ENCODE measurements around the gene OPN3.

Gene OPN3

GRCh38 chr1:241600496-241600901 is 39.7 kb downstream of the OPN3 start:
- no peak overlapping the region for H3K4me3 ChIP-seq (ENCODE audit: low read depth, low read length)
- DNase-seq (ENCODE audit: low read depth): peak; percentile 7
- TF ChIP-seq MYC (IDR thresholded peaks at IDR 0.05; ENCODE audit: low read depth, low read length) (no peak), POLR2A (IDR thresholded peaks at IDR 0.05; ENCODE audit: extremely low read depth, insufficient read length) (no peak)
- TF ChIP-seq, protein P1, sequence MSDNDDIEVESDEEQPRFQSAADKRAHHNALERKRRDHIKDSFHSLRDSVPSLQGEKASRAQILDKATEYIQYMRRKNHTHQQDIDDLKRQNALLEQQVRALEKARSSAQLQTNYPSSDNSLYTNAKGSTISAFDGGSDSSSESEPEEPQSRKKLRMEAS (IDR thresholded peaks at IDR 0.05; ENCODE audit: low read depth, low read length): no peak
- TF ChIP-seq, protein P2, sequence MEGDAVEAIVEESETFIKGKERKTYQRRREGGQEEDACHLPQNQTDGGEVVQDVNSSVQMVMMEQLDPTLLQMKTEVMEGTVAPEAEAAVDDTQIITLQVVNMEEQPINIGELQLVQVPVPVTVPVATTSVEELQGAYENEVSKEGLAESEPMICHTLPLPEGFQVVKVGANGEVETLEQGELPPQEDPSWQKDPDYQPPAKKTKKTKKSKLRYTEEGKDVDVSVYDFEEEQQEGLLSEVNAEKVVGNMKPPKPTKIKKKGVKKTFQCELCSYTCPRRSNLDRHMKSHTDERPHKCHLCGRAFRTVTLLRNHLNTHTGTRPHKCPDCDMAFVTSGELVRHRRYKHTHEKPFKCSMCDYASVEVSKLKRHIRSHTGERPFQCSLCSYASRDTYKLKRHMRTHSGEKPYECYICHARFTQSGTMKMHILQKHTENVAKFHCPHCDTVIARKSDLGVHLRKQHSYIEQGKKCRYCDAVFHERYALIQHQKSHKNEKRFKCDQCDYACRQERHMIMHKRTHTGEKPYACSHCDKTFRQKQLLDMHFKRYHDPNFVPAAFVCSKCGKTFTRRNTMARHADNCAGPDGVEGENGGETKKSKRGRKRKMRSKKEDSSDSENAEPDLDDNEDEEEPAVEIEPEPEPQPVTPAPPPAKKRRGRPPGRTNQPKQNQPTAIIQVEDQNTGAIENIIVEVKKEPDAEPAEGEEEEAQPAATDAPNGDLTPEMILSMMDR (IDR thresholded peaks at IDR 0.05; ENCODE audit: low read depth, low read length): no peak

- H3K4me3 ChIP-seq (ENCODE audit: low read depth, low read length): no peak overlapping the region
- TF ChIP-seq, protein P2 (IDR thresholded peaks at IDR 0.05; ENCODE audit: low read depth, low read length): no peak
- TF ChIP-seq, protein P1 (IDR thresholded peaks at IDR 0.05; ENCODE audit: low read depth, low read length): no peak
- TF ChIP-seq MYC (IDR thresholded peaks at IDR 0.05; ENCODE audit: low read depth, low read length) (no peak), POLR2A (IDR thresholded peaks at IDR 0.05; ENCODE audit: extremely low read depth, insufficient read length) (no peak)
- no peak for DNase-seq (ENCODE audit: low read depth)
Observed at GRCh38 chr1:241598249-241598648, 41.9 kb downstream of the OPN3 start.

DNA sequence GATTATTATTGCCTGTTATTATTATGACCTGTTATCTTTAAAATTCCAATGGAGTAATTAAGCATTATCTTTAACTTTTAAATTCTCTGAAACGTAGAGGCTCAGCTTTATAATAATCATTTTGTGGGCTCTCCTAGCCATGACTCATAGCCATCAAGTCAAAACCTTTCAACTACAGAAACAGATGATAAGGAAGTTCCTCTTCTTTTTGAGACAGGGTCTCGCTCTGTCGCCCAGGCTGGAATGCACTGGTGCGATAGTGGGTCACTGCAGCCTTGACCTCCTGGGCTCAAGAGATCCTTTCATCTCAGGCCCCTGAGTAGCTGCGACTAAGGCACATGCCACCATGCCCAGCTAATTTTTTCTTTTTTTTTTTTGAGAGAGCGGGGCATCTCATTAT is 43.5 kb downstream of the OPN3 start:
- H3K4me3 ChIP-seq (ENCODE audit: low read depth, low read length): no peak overlapping the region
- TF ChIP-seq POLR2A (IDR thresholded peaks at IDR 0.05; ENCODE audit: extremely low read depth, insufficient read length): no peak
- no peak for TF ChIP-seq MYC (IDR thresholded peaks at IDR 0.05; ENCODE audit: low read depth, low read length)
- TF ChIP-seq, protein P2 (IDR thresholded peaks at IDR 0.05; ENCODE audit: low read depth, low read length): no peak
- TF ChIP-seq, protein P1 (IDR thresholded peaks at IDR 0.05; ENCODE audit: low read depth, low read length): no peak
- DNase-seq (ENCODE audit: low read depth): no peak

GRCh38 chr1:241593186-241593585 is 47.0 kb downstream of the OPN3 start:
- H3K4me3 ChIP-seq (ENCODE audit: low read depth, low read length): no peak overlapping the region
- DNase-seq (ENCODE audit: low read depth): no peak
- TF ChIP-seq, protein P1 (IDR thresholded peaks at IDR 0.05; ENCODE audit: low read depth, low read length): no peak
- TF ChIP-seq POLR2A (IDR thresholded peaks at IDR 0.05; ENCODE audit: extremely low read depth, insufficient read length) (no peak), MYC (IDR thresholded peaks at IDR 0.05; ENCODE audit: low read depth, low read length) (no peak)
- TF ChIP-seq, protein P2 (IDR thresholded peaks at IDR 0.05; ENCODE audit: low read depth, low read length): no peak

DNA sequence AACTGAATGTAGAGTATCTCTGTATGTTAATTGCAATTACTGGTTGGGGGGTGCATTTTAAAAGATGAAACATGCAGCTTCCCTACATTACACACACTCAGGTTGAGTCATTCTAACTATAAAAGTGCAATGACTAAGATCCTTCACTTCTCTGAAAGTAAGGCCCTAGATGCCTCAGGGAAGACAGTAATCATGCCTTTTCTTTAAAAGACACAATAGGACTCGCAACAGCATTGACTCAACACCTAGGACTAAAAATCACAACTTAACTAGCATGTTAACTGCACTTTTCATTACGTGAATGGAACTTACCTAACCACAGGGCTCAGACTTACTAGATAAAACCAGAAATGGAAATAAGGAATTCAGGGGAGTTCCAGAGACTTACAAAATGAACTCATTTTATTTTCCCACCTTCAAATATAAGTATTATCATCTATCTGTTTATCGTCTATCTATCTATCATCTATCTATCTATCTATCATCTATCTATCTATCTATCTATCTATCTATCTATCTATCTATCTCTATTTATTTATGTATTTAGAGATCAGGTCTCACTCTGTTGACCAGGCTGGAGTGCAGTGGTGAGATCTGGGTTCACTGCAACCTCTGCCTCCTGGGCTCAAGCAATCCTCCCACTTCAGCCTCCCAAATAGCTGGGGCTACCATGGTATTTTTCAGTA is 47.8 kb downstream of the OPN3 start:
- DNase-seq (ENCODE audit: low read depth): peak; percentile 40

More for the DNA sequence above, 47.8 kb downstream of the OPN3 start:
- TF ChIP-seq, protein P2 (IDR thresholded peaks at IDR 0.05; ENCODE audit: low read depth, low read length): no peak
- TF ChIP-seq MYC (IDR thresholded peaks at IDR 0.05; ENCODE audit: low read depth, low read length) (no peak), POLR2A (IDR thresholded peaks at IDR 0.05; ENCODE audit: extremely low read depth, insufficient read length) (no peak)
- TF ChIP-seq, protein P1 (IDR thresholded peaks at IDR 0.05; ENCODE audit: low read depth, low read length): no peak
- H3K4me3 ChIP-seq (ENCODE audit: low read depth, low read length): no peak overlapping the region

All from NB4 (cell line).